Smooth muscle cell (in vitro differentiated cells): Measurements from ENCODE around the gene FGF5. TPM values are rescaled to one million over a fixed set of nuclear protein-coding genes. Genes with fewer than 3 reads are reported as not detected.

ENCODE experiments used
- DNase-seq: peaks from one replicate; lab custom pipeline; 2025; ENCODE audit not compliant: unreplicated experiment; lab: John Stamatoyannopoulos, UW
- H2AFZ ChIP-seq: fragments of 200-600 bp; sonication (generic); 2 replicates; pipeline ENCODE4 v1.6.0; 2016; ENCODE audit warnings: antibody characterized with exemption, low read depth, mild to moderate bottlenecking
- H3F3A ChIP-seq: fragments of 200-600 bp; sonication (generic); 2 replicates; pipeline ENCODE4 v1.6.0; 2017; ENCODE audit warnings: antibody characterized with exemption, low read depth
- H3K27ac ChIP-seq: fragments of 200-600 bp; sonication (generic); 2 replicates; pipeline ENCODE4 v1.5.1; 2016; ENCODE audit warnings: low read depth, mild to moderate bottlenecking
- H3K27me3 ChIP-seq: fragments of 200-600 bp; sonication (generic); 2 replicates; pipeline ENCODE4 v1.6.1; 2016; ENCODE audit warnings: low read depth, mild to moderate bottlenecking
- H3K36me3 ChIP-seq: fragments of 200-600 bp; sonication (generic); 2 replicates; pipeline ENCODE4 v1.5.1; 2016; ENCODE audit warnings: low read depth
- H3K4me1 ChIP-seq: fragments of 200-600 bp; sonication (generic); 2 replicates; pipeline ENCODE4 v1.5.1; 2016; ENCODE audit warnings: low read depth
- H3K4me2 ChIP-seq: fragments of 200-600 bp; sonication (generic); 2 replicates; pipeline ENCODE4 v1.6.0; 2016; ENCODE audit warnings: mild to moderate bottlenecking
- H3K4me3 ChIP-seq: fragments of 200-600 bp; sonication (generic); 2 replicates; pipeline ENCODE4 v1.5.1; 2016; ENCODE audit warnings: mild to moderate bottlenecking
- H3K79me2 ChIP-seq: fragments of 200-600 bp; sonication (generic); 2 replicates; pipeline ENCODE4 v1.6.0; 2016; ENCODE audit warnings: low read depth, mild to moderate bottlenecking
- H3K9ac ChIP-seq: fragments of 200-600 bp; sonication (generic); 2 replicates; pipeline ENCODE4 v1.6.0; 2016; ENCODE audit warnings: low read depth
- H3K9me3 ChIP-seq: fragments of 200-600 bp; sonication (generic); replicated peaks from 2 replicates; pipeline ENCODE4 v1.5.1; 2016; ENCODE audit warnings: low read depth
- H4K20me1 ChIP-seq: fragments of 200-600 bp; sonication (generic); 2 replicates; pipeline ENCODE4 v1.6.0; 2016; ENCODE audit warnings: low read depth
- WGBS: methylation state at CpG from one replicate; pipeline ENCODE4 v1.1.7; 2016; ENCODE audit warnings: low lambda C conversion rate; 5-methylcytosine and 5-hydroxymethylcytosine counted together
- polyA plus RNA-seq: library from polyadenylated mRNA; unstranded; fragments of >200 nt; fragmentation: Nextera tagmentation; extraction: Ambion mirVana; gene quantifications from 2 replicates; pipeline ENCODE4 v1.2.1, GENCODE V29; 2016
- total RNA-seq: library from RNA; depleted of rRNA; stranded (reverse); fragments of >200 nt; gene quantifications from 2 replicates; pipeline ENCODE4 v1.2.3, GENCODE V29; 2014
- TF ChIP-seq, protein P1 (sequence below): fragments of 200-600 bp; sonication (generic); IDR thresholded peaks from 2 replicates; pipeline ENCODE4 v1.5.1; 2017; ENCODE audit warnings: borderline replicate concordance, mild to moderate bottlenecking, antibody characterized with exemption; ENCODE audit not compliant: insufficient read depth, poor library complexity, severe bottlenecking

The FGF5 gene
- total and polyA plus RNA-seq, 2 experiments from 2014 or later, result not detected

- no peak overlapping the region for H2AFZ ChIP-seq
- H3K27ac ChIP-seq, result no peak overlapping the region
- no peak overlapping the region for H3K4me3 ChIP-seq
- no peaks in the 10 kb centered on the region for H3K79me2 ChIP-seq
- H3F3A ChIP-seq, result no peaks in the 10 kb centered on the region
- H3K9ac ChIP-seq, result no peak overlapping the region
- no peaks in the 10 kb centered on the region for H4K20me1 ChIP-seq
- no peaks in the 10 kb centered on the region for H3K36me3 ChIP-seq
- H3K9me3 ChIP-seq, result no peaks in the 10 kb centered on the region
- DNase-seq, result no peak
- 64% methylated on average over 2 of the region's 2 CpGs for WGBS
- TF ChIP-seq, protein P1, sequence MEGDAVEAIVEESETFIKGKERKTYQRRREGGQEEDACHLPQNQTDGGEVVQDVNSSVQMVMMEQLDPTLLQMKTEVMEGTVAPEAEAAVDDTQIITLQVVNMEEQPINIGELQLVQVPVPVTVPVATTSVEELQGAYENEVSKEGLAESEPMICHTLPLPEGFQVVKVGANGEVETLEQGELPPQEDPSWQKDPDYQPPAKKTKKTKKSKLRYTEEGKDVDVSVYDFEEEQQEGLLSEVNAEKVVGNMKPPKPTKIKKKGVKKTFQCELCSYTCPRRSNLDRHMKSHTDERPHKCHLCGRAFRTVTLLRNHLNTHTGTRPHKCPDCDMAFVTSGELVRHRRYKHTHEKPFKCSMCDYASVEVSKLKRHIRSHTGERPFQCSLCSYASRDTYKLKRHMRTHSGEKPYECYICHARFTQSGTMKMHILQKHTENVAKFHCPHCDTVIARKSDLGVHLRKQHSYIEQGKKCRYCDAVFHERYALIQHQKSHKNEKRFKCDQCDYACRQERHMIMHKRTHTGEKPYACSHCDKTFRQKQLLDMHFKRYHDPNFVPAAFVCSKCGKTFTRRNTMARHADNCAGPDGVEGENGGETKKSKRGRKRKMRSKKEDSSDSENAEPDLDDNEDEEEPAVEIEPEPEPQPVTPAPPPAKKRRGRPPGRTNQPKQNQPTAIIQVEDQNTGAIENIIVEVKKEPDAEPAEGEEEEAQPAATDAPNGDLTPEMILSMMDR, result no peak
- H3K4me1 ChIP-seq, result no peaks in the 10 kb centered on the region
- H3K4me2 ChIP-seq, result no peak overlapping the region
- H3K27me3 ChIP-seq, result peaks cover 96% of the 10 kb centered on the region
Observed at GRCh38 chr4:80229128-80229527, 37.3 kb upstream of the FGF5 start.

DNA sequence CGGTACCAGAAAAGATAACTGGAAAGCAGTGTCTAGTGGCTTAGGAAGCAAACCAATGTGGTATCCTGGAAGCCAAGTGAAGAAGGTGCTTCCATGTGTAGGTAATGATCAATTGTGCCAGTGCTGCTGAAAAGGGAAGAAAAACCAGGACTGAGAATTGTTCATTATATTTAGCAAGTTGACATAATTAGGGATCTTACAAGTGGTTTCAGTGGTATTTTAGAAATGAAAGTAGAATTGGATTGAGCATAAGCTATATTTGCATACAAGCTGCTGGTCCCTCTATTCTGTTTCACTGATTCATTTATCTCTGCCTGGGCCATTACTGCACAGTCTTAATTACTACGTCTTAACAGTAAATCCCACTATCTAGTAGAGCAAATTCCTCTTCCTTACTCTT is 36.9 kb upstream of the FGF5 start:
- Histone ChIP-seq H3F3A (no peaks in the 10 kb centered on the region), H3K9ac (no peak overlapping the region), H4K20me1 (no peaks in the 10 kb centered on the region), H3K9me3 (no peaks in the 10 kb centered on the region), H3K4me2 (no peak overlapping the region), H3K36me3 (no peaks in the 10 kb centered on the region), H3K79me2 (no peaks in the 10 kb centered on the region), H2AFZ (no peak overlapping the region), H3K4me1 (no peaks in the 10 kb centered on the region), H3K4me3 (no peak overlapping the region), H3K27ac (no peak overlapping the region), H3K27me3 (peaks cover 92% of the 10 kb centered on the region)
- WGBS, result 59% methylated on average over 2 of the region's 2 CpGs
- TF ChIP-seq, protein P1, result no peak
- no peak for DNase-seq

DNA sequence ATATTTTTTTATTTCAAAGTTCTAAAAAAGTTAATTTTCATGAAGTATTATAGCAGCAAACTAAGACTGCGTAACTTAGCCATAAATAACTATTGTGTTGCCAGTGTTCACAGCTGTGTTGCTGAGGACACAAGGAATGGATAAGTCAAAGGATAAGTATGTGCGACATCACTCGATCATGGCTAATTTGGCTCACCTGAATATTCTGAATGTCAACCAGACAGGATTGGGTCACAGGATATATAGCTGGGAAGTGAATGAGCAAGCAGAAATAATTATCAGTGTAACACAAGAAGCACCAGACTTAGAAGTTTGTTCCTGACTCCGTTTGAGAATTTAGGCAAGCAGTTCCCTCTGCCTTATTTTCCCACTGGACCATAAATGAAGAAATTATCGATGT is 35.3 kb upstream of the FGF5 start:
- Histone ChIP-seq H3K27me3 (peaks cover 81% of the 10 kb centered on the region), H3K4me3 (no peak overlapping the region), H4K20me1 (no peaks in the 10 kb centered on the region), H3K4me1 (no peaks in the 10 kb centered on the region), H3F3A (no peaks in the 10 kb centered on the region), H3K27ac (no peak overlapping the region), H2AFZ (no peak overlapping the region), H3K9ac (no peak overlapping the region), H3K36me3 (no peaks in the 10 kb centered on the region), H3K9me3 (no peaks in the 10 kb centered on the region), H3K4me2 (no peak overlapping the region), H3K79me2 (no peaks in the 10 kb centered on the region)
- 83% methylated on average over 5 of the region's 5 CpGs for WGBS
- TF ChIP-seq, protein P1, result no peak
- DNase-seq, result no peak

DNA sequence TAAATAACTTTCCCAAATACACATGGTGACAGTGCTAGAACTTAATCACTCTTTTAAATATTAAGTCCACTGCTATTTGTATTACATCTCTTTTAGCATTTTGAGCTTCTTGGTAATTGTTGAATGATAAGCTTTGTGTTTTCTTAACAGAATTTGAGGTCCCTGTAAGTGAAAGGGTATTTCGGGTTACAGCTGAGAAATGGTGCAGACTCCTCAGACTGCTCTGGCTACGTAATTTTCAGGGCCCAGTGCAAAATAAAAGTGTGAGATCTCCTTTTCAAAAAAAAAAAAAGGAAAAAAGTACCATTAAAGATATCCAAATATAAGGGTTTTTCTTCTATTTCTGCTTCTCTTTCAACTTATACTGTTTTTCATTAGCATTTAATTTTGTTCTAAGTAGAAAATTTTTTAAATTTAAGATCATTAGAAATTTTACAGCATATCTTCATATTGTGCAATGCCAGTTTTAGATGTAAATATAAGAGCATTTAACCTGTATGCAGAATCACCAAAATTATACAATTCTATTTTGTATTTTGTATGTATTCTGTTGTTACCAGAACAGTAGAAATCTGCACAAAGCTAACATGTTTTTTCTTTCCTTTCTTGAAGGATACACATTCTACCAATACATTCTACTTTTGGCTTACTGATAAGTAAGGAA is 33.6 kb upstream of the FGF5 start:
- H3K4me3 ChIP-seq, result no peak overlapping the region

More for the DNA sequence above, 33.6 kb upstream of the FGF5 start:
- Histone ChIP-seq H3F3A (no peaks in the 10 kb centered on the region), H3K4me2 (no peak overlapping the region), H3K9me3 (no peaks in the 10 kb centered on the region), H3K4me1 (no peaks in the 10 kb centered on the region), H3K79me2 (no peaks in the 10 kb centered on the region), H3K27ac (no peak overlapping the region), H3K27me3 (peaks cover 76% of the 10 kb centered on the region), H3K36me3 (no peaks in the 10 kb centered on the region), H4K20me1 (no peaks in the 10 kb centered on the region), H3K9ac (no peak overlapping the region), H2AFZ (no peak overlapping the region)
- WGBS, result 92% methylated on average over 2 of the region's 2 CpGs
- TF ChIP-seq, protein P1, result no peak
- no peak for DNase-seq
